Ramos (cell line): ENCODE data around the gene AIF1L.

ENCODE experiments used
- in situ Hi-C: fragments of 300-500 bp; cut with MboI; formaldehyde crosslinking; loops from one replicate; pipeline ENCODE4 v1.14.3; 2022; ENCODE audit warnings: low sequenced_read_pairs; ENCODE audit not compliant: unreplicated experiment

Gene AIF1L

GRCh38 chr9:131116281-131117120 is 20.2 kb downstream of the AIF1L start:
- in situ Hi-C loops = no loop called here

GRCh38 chr9:131117121-131117761 is 20.9 kb downstream of the AIF1L start:
- in situ Hi-C loops = no loop called here

DNA sequence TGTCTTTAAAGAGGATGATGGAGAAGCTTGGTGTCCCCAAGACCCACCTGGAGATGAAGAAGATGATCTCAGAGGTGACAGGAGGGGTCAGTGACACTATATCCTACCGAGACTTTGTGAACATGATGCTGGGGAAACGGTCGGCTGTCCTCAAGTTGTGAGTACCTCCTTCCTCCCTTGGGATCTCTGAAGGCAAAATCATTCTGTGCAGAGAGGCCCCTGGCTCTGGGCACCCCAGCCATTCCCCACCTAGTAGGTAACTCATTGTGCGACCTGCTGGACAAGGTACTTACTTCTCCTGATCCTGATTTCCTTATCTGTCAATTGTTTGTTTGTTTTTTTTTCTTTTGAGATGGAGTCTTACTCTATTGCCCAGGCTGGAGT is 21.4 kb downstream of the AIF1L start:
- in situ Hi-C loops = no loop called here

GRCh38 chr9:131119600-131119999 is 23.3 kb downstream of the AIF1L start:
- in situ Hi-C loops = no loop called here

DNA sequence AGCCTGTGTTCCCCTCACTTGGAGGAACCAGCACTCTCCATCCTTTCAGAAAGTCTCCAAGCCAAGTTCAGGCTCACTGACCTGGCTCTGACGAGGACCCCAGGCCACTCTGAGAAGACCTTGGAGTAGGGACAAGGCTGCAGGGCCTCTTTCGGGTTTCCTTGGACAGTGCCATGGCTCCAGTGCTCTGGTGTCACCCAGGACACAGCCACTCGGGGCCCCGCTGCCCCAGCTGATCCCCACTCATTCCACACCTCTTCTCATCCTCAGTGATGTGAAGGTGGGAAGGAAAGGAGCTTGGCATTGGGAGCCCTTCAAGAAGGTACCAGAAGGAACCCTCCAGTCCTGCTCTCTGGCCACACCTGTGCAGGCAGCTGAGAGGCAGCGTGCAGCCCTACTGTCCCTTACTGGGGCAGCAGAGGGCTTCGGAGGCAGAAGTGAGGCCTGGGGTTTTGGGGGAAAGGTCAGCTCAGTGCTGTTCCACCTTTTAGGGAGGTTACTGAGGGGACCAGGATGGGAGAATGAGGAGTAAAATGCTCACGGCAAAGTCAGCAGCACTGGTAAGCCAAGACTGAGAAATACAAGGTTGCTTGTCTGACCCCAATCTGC is 24.4 kb downstream of the AIF1L start:
- in situ Hi-C loops = no loop called here

DNA sequence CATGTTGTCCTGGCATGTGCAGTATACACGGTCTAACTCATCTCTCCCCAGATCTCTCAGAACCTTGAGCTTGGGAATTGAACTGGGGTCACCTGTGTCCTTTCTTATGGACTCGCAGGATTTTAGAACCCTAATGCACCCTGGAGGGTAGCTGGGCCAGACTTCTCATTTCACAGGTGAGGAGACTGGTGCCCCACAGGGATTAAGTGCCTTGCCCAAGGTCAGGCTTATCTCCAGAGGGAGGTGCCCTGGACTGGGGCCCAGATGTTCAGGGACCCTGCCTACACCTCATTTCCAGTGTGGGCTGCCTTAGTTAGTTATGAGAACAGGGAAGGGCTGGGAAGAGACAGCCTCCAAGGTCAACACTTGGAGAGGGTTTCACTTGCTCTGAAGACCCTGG is 25.0 kb downstream of the AIF1L start:
- in situ Hi-C loops = no loop called here

DNA sequence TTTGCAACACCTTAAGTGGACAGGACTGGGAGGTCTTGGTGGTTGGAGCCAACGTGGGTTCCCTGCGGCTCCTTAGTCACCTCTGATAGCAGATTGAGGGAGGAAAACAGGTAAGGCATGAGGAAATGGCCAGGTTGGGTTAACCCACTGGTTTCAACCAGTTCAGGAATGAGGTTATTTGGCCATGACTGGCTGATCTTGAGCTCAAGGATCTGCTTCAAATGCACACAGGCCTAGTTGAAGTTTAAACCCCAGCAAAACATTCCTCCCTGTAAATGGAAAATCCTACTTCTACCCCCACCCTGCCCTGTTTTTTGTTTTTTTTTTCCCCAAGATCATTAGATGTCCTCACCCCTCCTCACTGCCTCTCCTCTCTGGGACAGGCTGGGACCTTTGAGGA is 25.8 kb downstream of the AIF1L start:
- in situ Hi-C loops = no loop called here

- in situ Hi-C loops = no loop called here
Measured at GRCh38 chr9:131125038-131125287, 28.6 kb downstream of the AIF1L start.

GRCh38 chr9:131125288-131126058 is 29.1 kb downstream of the AIF1L start, which contains the start of gene NUP214:
Gene NUP214, plus strand, starts transcription at chr9:131125586. Its CDS starts 119 bp downstream, at chr9:131125705.
- in situ Hi-C loops = no loop called here

GRCh38 chr9:131126059-131126426 is 29.7 kb downstream of the AIF1L start:
- in situ Hi-C loops = no loop called here

DNA sequence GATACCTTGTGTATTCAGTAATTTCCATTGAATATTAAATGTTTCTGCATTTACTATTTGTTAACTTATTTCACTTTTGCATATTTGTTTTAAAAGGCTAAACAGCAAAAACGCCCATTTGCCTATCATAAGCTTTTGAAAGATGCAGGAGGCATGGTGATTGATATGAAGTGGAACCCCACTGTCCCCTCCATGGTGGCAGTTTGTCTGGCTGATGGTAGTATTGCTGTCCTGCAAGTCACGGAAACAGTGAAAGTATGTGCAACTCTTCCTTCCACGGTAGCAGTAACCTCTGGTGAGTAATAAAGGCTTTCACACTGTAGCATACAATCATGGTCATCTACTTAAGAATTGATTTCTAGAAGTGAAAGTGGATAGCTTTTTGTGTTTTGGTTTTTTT is 32.9 kb downstream of the AIF1L start:
- in situ Hi-C loops = no loop called here

DNA sequence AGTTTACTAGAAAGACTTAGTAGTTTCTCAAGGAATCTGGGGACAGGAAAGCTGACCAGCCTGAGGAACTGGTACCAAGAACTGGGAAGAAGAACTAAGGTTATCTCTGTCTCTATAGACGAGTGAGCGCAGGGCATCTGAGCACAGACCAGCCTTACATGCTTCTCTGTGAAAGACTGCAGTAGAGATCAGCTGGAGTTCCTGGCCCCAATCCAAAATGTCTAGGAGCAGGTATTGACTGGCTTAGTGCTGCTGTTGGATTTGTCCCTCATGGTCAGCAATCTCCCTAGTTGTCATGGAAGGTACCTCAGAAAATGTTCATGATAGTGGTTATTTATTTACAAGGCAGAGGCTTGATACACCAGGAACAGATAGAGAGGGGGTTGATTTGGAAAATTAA is 42.3 kb downstream of the AIF1L start:
- in situ Hi-C loops = no loop called here

DNA sequence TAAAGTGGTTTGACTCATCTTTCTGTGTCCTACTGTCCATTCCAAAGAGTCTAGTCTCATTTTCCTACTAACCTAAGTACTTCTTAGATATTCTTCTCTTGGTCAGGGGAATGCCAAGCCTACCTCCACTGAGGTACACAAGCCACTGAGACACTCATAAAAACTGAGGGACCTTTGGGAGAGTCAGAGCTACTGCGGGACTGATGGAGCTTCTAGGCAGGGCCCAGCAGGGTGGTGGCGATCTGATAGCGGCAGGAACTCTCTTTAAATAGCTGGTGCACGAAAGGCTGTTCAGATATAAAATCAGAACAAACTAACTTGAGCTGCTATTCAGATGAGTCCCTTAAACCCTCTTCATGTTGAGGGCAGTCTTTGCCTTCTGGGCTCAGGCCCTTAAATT is 43.8 kb downstream of the AIF1L start:
- in situ Hi-C loops = no loop called here

GRCh38 chr9:131140550-131140949 is 44.2 kb downstream of the AIF1L start:
- in situ Hi-C loops = no loop called here

DNA sequence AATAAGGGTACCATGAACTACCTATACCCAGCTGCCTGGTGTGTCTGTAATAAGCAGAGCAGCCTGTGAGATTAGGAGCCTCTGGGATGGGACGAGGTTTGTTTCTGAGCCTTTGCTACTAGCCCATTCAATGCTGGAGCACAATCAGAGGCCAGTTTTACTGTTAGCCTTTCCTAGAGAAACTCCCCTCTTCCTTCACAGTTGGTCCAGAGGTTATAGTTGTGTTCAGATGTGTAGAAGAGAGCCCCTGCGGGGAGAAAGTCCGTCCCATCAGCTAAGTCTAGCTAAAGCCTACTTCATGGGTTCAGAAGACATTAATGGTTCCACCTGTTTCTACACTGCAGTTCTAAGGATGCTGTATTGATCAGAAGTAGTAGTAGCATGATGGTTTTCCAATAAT is 45.8 kb downstream of the AIF1L start:
- in situ Hi-C loops = no loop called here

GRCh38 chr9:131144201-131144600 is 47.9 kb downstream of the AIF1L start:
- in situ Hi-C loops = no loop called here

GRCh38 chr9:131145245-131145644 is 48.9 kb downstream of the AIF1L start:
- in situ Hi-C loops = no loop called here

DNA sequence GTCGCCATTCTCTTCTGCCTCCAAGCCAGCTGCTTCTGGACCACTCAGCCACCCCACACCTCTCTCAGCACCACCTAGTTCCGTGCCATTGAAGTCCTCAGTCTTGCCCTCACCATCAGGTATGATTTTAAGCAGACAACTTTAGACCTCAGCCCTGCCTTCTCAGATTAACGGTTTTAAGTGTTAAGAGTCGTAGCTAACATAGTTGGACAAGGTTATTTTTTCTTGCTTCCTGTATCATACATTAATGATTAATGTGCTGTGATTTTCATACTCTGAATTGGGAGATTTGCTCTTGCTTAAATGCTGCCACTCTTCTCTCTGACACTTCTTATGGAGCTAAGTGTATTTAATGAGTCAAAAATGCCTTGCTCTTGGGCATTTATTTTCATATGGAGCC is 49.9 kb downstream of the AIF1L start:
- in situ Hi-C loops = no loop called here

DNA sequence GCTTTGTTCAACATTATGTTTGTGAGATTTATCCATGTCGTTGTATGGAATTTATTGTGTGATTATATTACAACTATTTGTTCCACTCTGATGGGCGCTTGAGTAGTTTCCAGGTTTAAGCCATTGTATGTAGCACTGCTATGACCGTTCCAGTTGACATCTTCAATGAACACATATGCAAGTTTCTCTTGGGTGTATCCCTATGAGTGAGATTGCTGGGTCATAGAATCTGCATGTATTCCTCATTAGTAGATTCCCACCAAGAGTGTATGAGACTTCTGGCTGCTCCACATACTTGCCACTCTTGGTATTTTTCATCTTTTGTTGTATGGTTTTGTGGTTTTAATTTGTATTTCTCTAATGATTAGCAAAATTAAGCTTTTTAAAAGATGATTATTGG is 51.9 kb downstream of the AIF1L start:
- in situ Hi-C loops = no loop called here

- in situ Hi-C loops = no loop called here
Measured at GRCh38 chr9:131148966-131149687, 52.8 kb downstream of the AIF1L start.
